HG03039 (cell line): ENCODE measurements around the gene MAP3K1.

Experiments
- ATAC-seq: cut with Tn5 transposase; IDR thresholded peaks from one replicate; pipeline ENCODE4 v1.9.1; 2021; ENCODE audit warnings: mild to moderate bottlenecking, moderate library complexity; ENCODE audit not compliant: unreplicated experiment

The MAP3K1 gene

GRCh38 chr5:56845277-56845676 is 29.9 kb downstream of the MAP3K1 start:
- no peak for ATAC-seq

GRCh38 chr5:56845904-56846480 is 30.6 kb downstream of the MAP3K1 start:
- ATAC-seq, result no peak

- no peak for ATAC-seq
These were observed 32.9 kb downstream of the MAP3K1 start for GRCh38 chr5:56848206-56848605.

- no peak for ATAC-seq
These were observed 34.3 kb downstream of the MAP3K1 start for GRCh38 chr5:56849671-56850070.

- no peak for ATAC-seq
These were observed 35.1 kb downstream of the MAP3K1 start for GRCh38 chr5:56850423-56850822.

- ATAC-seq, result no peak
These were observed 36.1 kb downstream of the MAP3K1 start for GRCh38 chr5:56851258-56851941.

GRCh38 chr5:56852228-56853000 is 37.1 kb downstream of the MAP3K1 start:
- ATAC-seq, result no peak

GRCh38 chr5:56853698-56854097 is 38.3 kb downstream of the MAP3K1 start:
- no peak for ATAC-seq

- no peak for ATAC-seq
These were observed 39.6 kb downstream of the MAP3K1 start for GRCh38 chr5:56854920-56855319.

GRCh38 chr5:56856541-56857178 is 41.3 kb downstream of the MAP3K1 start:
- ATAC-seq, result no peak

GRCh38 chr5:56858777-56859442 is 43.6 kb downstream of the MAP3K1 start:
- ATAC-seq, result no peak

- ATAC-seq, result no peak
These were observed 46.6 kb downstream of the MAP3K1 start for GRCh38 chr5:56861893-56862485.

- no peak for ATAC-seq
These were observed 47.6 kb downstream of the MAP3K1 start for GRCh38 chr5:56862909-56863308.

GRCh38 chr5:56871777-56872176 is 56.4 kb downstream of the MAP3K1 start:
- ATAC-seq, result no peak

- no peak for ATAC-seq
These were observed 57.7 kb downstream of the MAP3K1 start for GRCh38 chr5:56873056-56873455.

- ATAC-seq, result no peak
These were observed 61.0 kb downstream of the MAP3K1 start for GRCh38 chr5:56876327-56876726.

- no peak for ATAC-seq
These were observed 66.2 kb downstream of the MAP3K1 start for GRCh38 chr5:56881571-56881970.

GRCh38 chr5:56893251-56893951 is 78.1 kb downstream of the MAP3K1 start:
- no peak for ATAC-seq

- ATAC-seq, result no peak
These were observed 81.4 kb downstream of the MAP3K1 start for GRCh38 chr5:56896763-56897162.

GRCh38 chr5:56898213-56898612 is 82.9 kb downstream of the MAP3K1 start:
- no peak for ATAC-seq
